Endothelial cell (in vitro differentiated cells): Measurements from ENCODE around the gene LZTR1. TPM values are rescaled to one million over a fixed set of nuclear protein-coding genes. Genes with fewer than 3 reads are reported as not detected.
A peak's percentile ranks its signal among the peaks of the same experiment; 100 is the strongest.

Source experiments
- DNase-seq: peaks from one replicate; pipeline ENCODE4 v3.0.0; 2021; ENCODE audit warnings: low spot score
- H3K27ac Mint-ChIP-seq: one replicate; pipeline ENCODE4 v1.8.0; 2021; ENCODE audit warnings: mixed read lengths, inconsistent platforms; ENCODE audit not compliant: unreplicated experiment
- H3K27me3 Mint-ChIP-seq: one replicate; pipeline ENCODE4 v1.8.0; 2021; ENCODE audit warnings: mild to moderate bottlenecking, moderate library complexity, mixed read lengths, inconsistent platforms; ENCODE audit not compliant: unreplicated experiment
- H3K36me3 Mint-ChIP-seq: one replicate; pipeline ENCODE4 v1.8.0; 2021; ENCODE audit warnings: mild to moderate bottlenecking, low read depth, mixed read lengths, inconsistent platforms; ENCODE audit not compliant: unreplicated experiment
- H3K4me1 Mint-ChIP-seq: one replicate; pipeline ENCODE4 v1.8.0; 2021; ENCODE audit warnings: mild to moderate bottlenecking, mixed read lengths, inconsistent platforms; ENCODE audit not compliant: unreplicated experiment
- H3K4me3 Mint-ChIP-seq: one replicate; pipeline ENCODE4 v1.8.0; 2021; ENCODE audit warnings: mild to moderate bottlenecking, mixed read lengths, inconsistent platforms; ENCODE audit not compliant: unreplicated experiment
- H3K9me3 Mint-ChIP-seq: one replicate; pipeline ENCODE4 v1.8.0; 2021; ENCODE audit warnings: mixed read lengths, inconsistent platforms; ENCODE audit not compliant: unreplicated experiment
- CTCF ChIP-seq: fragments of 200-600 bp; sonication (generic); IDR thresholded peaks from one replicate; pipeline ENCODE4 v1.5.0; 2021; ENCODE audit warnings: antibody characterized with exemption; ENCODE audit not compliant: unreplicated experiment
- total RNA-seq: library from RNA; stranded (reverse); fragmentation: NEBNext Ultra II Directional; extraction: Animal tissue kit (Norgen Biotek cat#: 25700); gene quantifications from one replicate; pipeline ENCODE4 v1.2.1, GENCODE V29; 2021; ENCODE audit not compliant: unreplicated experiment

The LZTR1 gene
- total RNA-seq, 1 donor from 2014 or later, result 113 TPM

GRCh38 chr22:20960609-20961008, 21.5 kb upstream of the LZTR1 start:
- no peak overlapping the region for H3K27ac Mint-ChIP-seq

DNA sequence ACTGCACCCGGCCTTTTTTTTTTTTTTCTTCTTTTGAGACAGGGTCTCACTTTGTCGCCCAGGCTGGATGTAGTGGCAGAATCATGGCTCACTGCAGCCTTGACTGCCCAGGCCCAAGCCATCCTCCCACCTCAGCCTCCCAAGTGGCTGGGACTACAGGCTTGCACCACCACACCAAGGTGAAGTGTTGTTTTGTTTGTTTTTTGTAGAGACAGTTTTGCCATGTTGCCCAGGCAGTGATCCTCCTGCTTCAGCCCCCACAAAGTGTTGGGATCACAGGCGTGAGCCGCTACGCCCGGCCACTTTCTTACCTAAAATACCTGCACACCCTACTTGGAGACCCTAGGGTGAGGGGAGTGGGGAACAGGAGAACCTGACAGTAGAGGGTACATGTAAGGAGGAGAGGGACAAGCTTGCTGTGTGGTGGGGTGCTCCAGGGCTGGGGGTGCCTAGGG, 19.6 kb upstream of the LZTR1 start:
- H3K4me3 Mint-ChIP-seq, result no peak overlapping the region
- H3K4me1 Mint-ChIP-seq, result peaks cover 5% of the 10 kb centered on the region
- no peak for DNase-seq
- no peaks in the 10 kb centered on the region for H3K9me3 Mint-ChIP-seq
- TF ChIP-seq CTCF, result no peak
- peaks cover 24% of the 10 kb centered on the region for H3K27me3 Mint-ChIP-seq
- no peak overlapping the region for H3K27ac Mint-ChIP-seq
- H3K36me3 Mint-ChIP-seq, result no peaks in the 10 kb centered on the region

More at GRCh38 chr22:20960609-20961008, 21.5 kb upstream of the LZTR1 start:
- DNase-seq, result no peak
- Mint-ChIP-seq H3K9me3 (no peaks in the 10 kb centered on the region), H3K4me1 (peaks cover 5% of the 10 kb centered on the region), H3K4me3 (no peak overlapping the region), H3K36me3 (no peaks in the 10 kb centered on the region), H3K27me3 (peaks cover 19% of the 10 kb centered on the region)
- TF ChIP-seq CTCF, result no peak

- no peak for TF ChIP-seq CTCF
- Mint-ChIP-seq H3K36me3 (no peaks in the 10 kb centered on the region), H3K4me3 (no peak overlapping the region), H3K4me1 (peaks cover 5% of the 10 kb centered on the region), H3K27ac (no peak overlapping the region), H3K27me3 (peaks cover 21% of the 10 kb centered on the region), H3K9me3 (no peaks in the 10 kb centered on the region)
- DNase-seq, result no peak
Measured at GRCh38 chr22:20963201-20964052, 18.7 kb upstream of the LZTR1 start.

GRCh38 chr22:20964090-20964798, 17.9 kb upstream of the LZTR1 start:
- Mint-ChIP-seq H3K9me3 (no peaks in the 10 kb centered on the region), H3K4me1 (peaks cover 5% of the 10 kb centered on the region), H3K4me3 (peak overlapping the region; percentile 77), H3K27me3 (peaks cover 21% of the 10 kb centered on the region), H3K27ac (no peak overlapping the region), H3K36me3 (no peaks in the 10 kb centered on the region)
- TF ChIP-seq CTCF, result no peak
- no peak for DNase-seq

DNA sequence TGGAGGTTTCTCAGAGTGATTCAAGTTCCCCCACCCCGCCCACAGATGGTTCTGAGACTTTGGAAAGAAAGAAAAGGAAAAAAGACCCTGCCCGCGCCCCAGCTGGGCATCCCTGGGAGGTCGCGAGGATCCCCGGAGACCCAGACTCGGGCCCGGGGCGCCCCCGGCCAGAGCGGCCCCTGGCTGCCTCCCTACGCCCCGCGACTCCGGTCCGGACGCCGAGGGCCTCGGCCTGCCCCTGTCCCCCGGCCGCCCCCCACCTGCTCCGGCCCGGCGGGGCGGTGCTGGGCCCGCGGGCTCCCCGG, 17.3 kb upstream of the LZTR1 start:
- H3K4me3 Mint-ChIP-seq, result peak overlapping the region; percentile 77
- peaks cover 21% of the 10 kb centered on the region for H3K27me3 Mint-ChIP-seq
- TF ChIP-seq CTCF, result no peak
- no peaks in the 10 kb centered on the region for H3K36me3 Mint-ChIP-seq
- H3K27ac Mint-ChIP-seq, result no peak overlapping the region
- DNase-seq, result no peak
- peaks cover 5% of the 10 kb centered on the region for H3K4me1 Mint-ChIP-seq
- H3K9me3 Mint-ChIP-seq, result no peaks in the 10 kb centered on the region
